ENCODE results near the gene COX19. TPM values are rescaled to one million over a fixed set of nuclear protein-coding genes. Genes with fewer than 3 reads are reported as not detected.

Gene COX19
- total and polyA plus RNA-seq, 2 donors (not counting 3 experiments of a cell fraction or from before 2014, with no cell fraction given), result 6.8 to 10.6 TPM

GRCh38 chr7:988963-989529, 13.7 kb upstream of the COX19 start:
- BruUV-seq (replicated peaks), result no TSS peak
- dilution Hi-C loops (cut with MboI; ENCODE audit: extremely low pct_ligation_motif_present, low sequenced_read_pairs), result no loop called here
- Histone ChIP-seq H3K4me3 (replicated peaks in 1 of 3; ENCODE audit: insufficient read depth in 1 of 3, low read depth in 1 of 3, low read length in 3 of 3) (no peak overlapping the region), H3K4me2 (ENCODE audit: insufficient read depth, low read length) (no peak overlapping the region), H3K27ac (ENCODE audit: insufficient read depth, low read depth, low read length) (no peak overlapping the region), H3K9ac (replicated peaks; ENCODE audit: extremely low read depth, insufficient read depth, low read length) (no peak overlapping the region), H4K20me1 (replicated peaks; ENCODE audit: control insufficient read depth, extremely low read depth, insufficient read depth, low read length) (no peaks in the 10 kb centered on the region), H3K9me3 (replicated peaks; ENCODE audit: control insufficient read depth, insufficient read depth, low read length) (no peaks in the 10 kb centered on the region), H3K4me1 (ENCODE audit: control insufficient read depth, extremely low read depth, insufficient read depth, low read length) (peaks cover 2% of the 10 kb centered on the region), H3K9me1 (replicated peaks; ENCODE audit: control insufficient read depth, extremely low read depth, insufficient read depth, low read length) (no peaks in the 10 kb centered on the region), H3K36me3 (ENCODE audit: control insufficient read depth in 2 of 2, extremely low read depth in 1 of 2, insufficient read depth in 2 of 2, low read length in 2 of 2) (no peaks in the 10 kb centered on the region), H3K27me3 (ENCODE audit: control insufficient read depth in 2 of 2, insufficient read depth in 2 of 2, low read length in 2 of 2) (no peaks in the 10 kb centered on the region), H2AFZ (ENCODE audit: low read depth, low read length) (no peak overlapping the region), H3K79me2 (ENCODE audit: control insufficient read depth, insufficient read depth, low read length) (no peaks in the 10 kb centered on the region)
- TF ChIP-seq CTCF (IDR thresholded peaks at IDR 0.05; ENCODE audit: extremely low read depth in 1 of 2, insufficient read depth in 1 of 2, low read depth in 1 of 2, low read length in 2 of 2) (no peak), GATA2 (IDR thresholded peaks at IDR 0.05; ENCODE audit: insufficient read depth, insufficient read length, low read depth, low read length) (no peak), FOS (IDR thresholded peaks at IDR 0.05; ENCODE audit: borderline replicate concordance, insufficient read depth, low read length) (no peak), POLR2AphosphoS5 (IDR thresholded peaks at IDR 0.05; ENCODE audit: insufficient read depth, low read depth, low read length) (no peak), POLR2A (IDR thresholded peaks at IDR 0.05; ENCODE audit: low read depth, low read length) (no peak)
- ChIA-PET CTCF (interaction anchor here (0.7 to 2.3 kb wide), 6 partner anchors 10 to 188 kb away, joined by 3 to 21 read pairs (median 4); partner anchors contain the start of genes COX19 and GPR146), POLR2A (no interaction called here)
- FAIRE-seq (no peak), DNase-seq (ENCODE audit: low read depth, low spot score) (no peak)
- intact Hi-C loops (cut with micrococcal nuclease), result no loop called here
